Gastroesophageal sphincter (tissue), 3 donors: ENCODE data around the gene TAF9.

Experiments
- EP300 ChIP-seq: sonication (generic); formaldehyde crosslinking; IDR thresholded peaks from one replicate; pipeline ENCODE4 v1.6.1; 2017; ENCODE audit warnings: antibody characterized with exemption, mild to moderate bottlenecking
- POLR2A ChIP-seq, 2 donors: fragments of 450-650 bp; IDR thresholded peaks; one replicate each; pipeline ENCODE4 v1.6.1; 2017; ENCODE audit warnings: antibody characterized with exemption in 2 of 2, mild to moderate bottlenecking in 2 of 2, moderate library complexity in 1 of 2
- TF ChIP-seq, protein P1 (sequence below), 4 experiments: fragments of 200-600 bp in 2 of 4; fragments of 450-650 bp in 2 of 4; sonication (generic) in 1 of 4; IDR thresholded peaks; one replicate each; pipeline ENCODE4 v1.5.1; 2017 to 2019; ENCODE audit warnings: antibody characterized with exemption in 4 of 4, mild to moderate bottlenecking in 2 of 4, moderate library complexity in 2 of 4

GRCh38 chr5:69372394-69372793 is 3.1 kb upstream of the TAF9 start:
- TF ChIP-seq, protein P1, sequence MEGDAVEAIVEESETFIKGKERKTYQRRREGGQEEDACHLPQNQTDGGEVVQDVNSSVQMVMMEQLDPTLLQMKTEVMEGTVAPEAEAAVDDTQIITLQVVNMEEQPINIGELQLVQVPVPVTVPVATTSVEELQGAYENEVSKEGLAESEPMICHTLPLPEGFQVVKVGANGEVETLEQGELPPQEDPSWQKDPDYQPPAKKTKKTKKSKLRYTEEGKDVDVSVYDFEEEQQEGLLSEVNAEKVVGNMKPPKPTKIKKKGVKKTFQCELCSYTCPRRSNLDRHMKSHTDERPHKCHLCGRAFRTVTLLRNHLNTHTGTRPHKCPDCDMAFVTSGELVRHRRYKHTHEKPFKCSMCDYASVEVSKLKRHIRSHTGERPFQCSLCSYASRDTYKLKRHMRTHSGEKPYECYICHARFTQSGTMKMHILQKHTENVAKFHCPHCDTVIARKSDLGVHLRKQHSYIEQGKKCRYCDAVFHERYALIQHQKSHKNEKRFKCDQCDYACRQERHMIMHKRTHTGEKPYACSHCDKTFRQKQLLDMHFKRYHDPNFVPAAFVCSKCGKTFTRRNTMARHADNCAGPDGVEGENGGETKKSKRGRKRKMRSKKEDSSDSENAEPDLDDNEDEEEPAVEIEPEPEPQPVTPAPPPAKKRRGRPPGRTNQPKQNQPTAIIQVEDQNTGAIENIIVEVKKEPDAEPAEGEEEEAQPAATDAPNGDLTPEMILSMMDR (IDR thresholded peaks at IDR 0.05), result no peak
- TF ChIP-seq EP300, result no peak
- TF ChIP-seq POLR2A (IDR thresholded peaks at IDR 0.05), result no peak
